Measurements from ENCODE around the gene TOMM34. TPM values are rescaled to one million over a fixed set of nuclear protein-coding genes. Genes with fewer than 3 reads are reported as not detected.

Gene TOMM34
- total RNA-seq, 2 experiments from 2014 or later: 5.6 to 5.9 TPM

DNA sequence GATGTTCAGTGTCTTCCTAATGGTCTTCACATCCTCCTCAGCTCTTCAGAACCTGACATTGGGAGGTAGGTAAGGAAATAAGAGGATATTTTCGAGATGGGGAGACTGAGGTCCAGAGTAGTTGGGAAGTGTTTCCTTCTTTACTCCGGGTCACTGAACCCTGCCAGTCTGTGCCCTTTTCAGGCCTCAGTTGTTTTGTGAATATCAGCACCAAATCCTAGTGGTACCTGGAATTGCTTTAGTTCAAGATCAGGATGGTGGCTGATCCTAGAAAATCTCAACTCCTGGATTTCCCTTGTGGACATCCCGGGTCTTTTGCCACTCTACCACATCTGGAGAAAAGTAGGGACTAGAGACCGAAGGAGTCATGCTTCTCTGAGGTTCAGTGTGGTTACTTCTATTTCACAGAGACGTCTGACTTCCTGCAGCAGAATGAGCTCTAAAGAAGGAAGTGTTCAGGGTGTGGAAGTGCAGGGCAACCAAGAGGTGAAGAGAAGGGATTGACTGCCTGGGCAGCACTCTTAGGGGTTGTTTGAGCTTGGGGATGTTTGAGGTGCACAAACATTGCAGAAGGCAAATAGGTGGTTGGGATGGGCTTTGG, 7.1 kb upstream of the TOMM34 start:
- Mint-ChIP-seq H3K27ac (peak overlapping the region; percentile 86), H3K27me3 (no peaks in the 10 kb centered on the region), H3K9me3 (no peaks in the 10 kb centered on the region), H3K36me3 (ENCODE audit: low read depth) (peaks cover 59% of the 10 kb centered on the region), H3K4me3 (peak overlapping the region; percentile 92), H3K4me1 (ENCODE audit: low read depth) (peaks cover 57% of the 10 kb centered on the region)
- H3K36me3 ChIP-seq (ENCODE audit: insufficient read depth, low read length): peaks cover 4% of the 10 kb centered on the region
- DNase-seq: peak in 11 of 14 experiments; percentile 20 to 84 (median 34)
- CTCF ChIA-PET: interaction anchor here (0.6 to 4.8 kb wide), 5 partner anchors 11 to 318 kb away, joined by 3 to 31 read pairs (median 3); no protein-coding TSS in a partner anchor
- ATAC-seq (ENCODE audit: poor library complexity): peak; percentile 45
- H3K9me3 ChIP-seq (ENCODE audit: control insufficient read depth in 1 of 2, insufficient read depth in 1 of 2, low read length in 2 of 2): no peaks in the 10 kb centered on the region
- H3K4me3 ChIP-seq (ENCODE audit: low read length): peak overlapping the region; percentile 68
- peak; percentile 3 for TF ChIP-seq CTCF (IDR thresholded peaks at IDR 0.05)
- intact Hi-C loops (cut with DNase I, micrococcal nuclease): loop anchor here (2.0 to 10.0 kb wide), 7 partner anchors 13 to 493 kb away; partner anchors contain the start of genes PIGT (in 1 of the 2), TTPAL (in 1 of the 2) and YWHAB (in 1 of the 2)
- POLR2A ChIA-PET: interaction anchor here (0.5 to 7.1 kb wide), 23 partner anchors 8 to 968 kb away, joined by 3 to 180 read pairs (median 4); partner anchors contain the start of genes PABPC1L, YWHAB and ZSWIM1
- H3K4me1 ChIP-seq (ENCODE audit: insufficient read depth, low read length): peaks cover 16% of the 10 kb centered on the region
- H3K27ac ChIP-seq (ENCODE audit: low read depth in 1 of 2, low read length in 2 of 2): peak overlapping the region; percentile 81 to 88
- no peaks in the 10 kb centered on the region for H3K27me3 ChIP-seq (ENCODE audit: control insufficient read depth in 1 of 2, insufficient read depth in 2 of 2, low read length in 2 of 2)

- Mint-ChIP-seq H3K36me3 (ENCODE audit: low read depth) (peaks cover 51% of the 10 kb centered on the region), H3K27me3 (no peaks in the 10 kb centered on the region), H3K4me3 (peak within 1 kb of the TSS; percentile 92), H3K9me3 (no peaks in the 10 kb centered on the region), H3K27ac (peak within 1 kb of the TSS; percentile 86), H3K4me1 (ENCODE audit: low read depth) (peaks cover 51% of the 10 kb centered on the region)
- Histone ChIP-seq H3K4me1 (ENCODE audit: insufficient read depth, low read length) (peaks cover 16% of the 10 kb centered on the region), H3K27ac (ENCODE audit: low read depth in 1 of 2, low read length in 2 of 2) (peak within 1 kb of the TSS; percentile 88 to 90), H3K9me3 (ENCODE audit: control insufficient read depth in 1 of 2, insufficient read depth in 1 of 2, low read length in 2 of 2) (no peaks in the 10 kb centered on the region), H3K27me3 (ENCODE audit: control insufficient read depth in 1 of 2, insufficient read depth in 2 of 2, low read length in 2 of 2) (no peaks in the 10 kb centered on the region), H3K36me3 (ENCODE audit: insufficient read depth, low read length) (no peaks in the 10 kb centered on the region), H3K4me3 (ENCODE audit: low read length) (peak within 1 kb of the TSS; percentile 68)
- ATAC-seq (ENCODE audit: poor library complexity) (peak; percentile 78), DNase-seq (peak; percentile 92 to 99 (median 96))
- ChIA-PET CTCF (interaction anchor here (0.6 to 4.8 kb wide), 8 partner anchors 12 to 78 kb away, joined by 3 to 31 read pairs (median 4); no protein-coding TSS in a partner anchor), POLR2A (interaction anchor here (0.6 to 7.1 kb wide), 13 partner anchors 9 to 969 kb away, joined by 3 to 180 read pairs (median 5); partner anchors contain the start of gene YWHAB)
- peak; percentile 70 for TF ChIP-seq CTCF (IDR thresholded peaks at IDR 0.05)
- intact Hi-C loops (cut with DNase I, micrococcal nuclease): loop anchor here (2.0 to 10.0 kb wide), 7 partner anchors 15 to 491 kb away; partner anchors contain the start of genes PIGT (in 1 of the 2), TTPAL (in 1 of the 2) and YWHAB (in 1 of the 2)
Measured at GRCh38 chr20:44966030-44966961, 6.1 kb upstream of the TOMM34 start, which contains the start of gene STK4. Gene STK4 (plus strand): TSS chr20:44966512. CDS start chr20:44966569, 57 bp downstream.

DNA sequence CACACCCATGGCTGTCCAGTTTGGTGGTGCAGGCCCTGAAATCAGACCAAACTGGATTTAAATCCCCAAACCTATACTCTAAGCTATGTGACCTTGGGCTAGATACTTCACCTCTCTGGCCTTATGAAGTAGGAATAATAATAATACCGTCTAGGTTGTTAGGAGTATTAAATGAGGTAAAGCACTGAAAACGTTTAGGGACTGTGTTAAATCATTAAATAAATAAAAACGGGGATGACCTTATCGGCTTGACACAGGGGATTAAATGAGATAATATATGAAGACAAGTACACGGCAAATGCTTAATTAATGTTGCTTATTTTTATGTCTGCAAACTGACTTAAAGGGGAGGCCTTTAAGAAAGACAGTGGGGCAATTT, 5.4 kb upstream of the TOMM34 start:
- Histone ChIP-seq H3K4me1 (ENCODE audit: insufficient read depth, low read length) (peaks cover 20% of the 10 kb centered on the region), H3K36me3 (ENCODE audit: insufficient read depth, low read length) (no peaks in the 10 kb centered on the region), H3K27me3 (ENCODE audit: control insufficient read depth in 1 of 2, insufficient read depth in 2 of 2, low read length in 2 of 2) (no peaks in the 10 kb centered on the region), H3K27ac (ENCODE audit: low read depth in 1 of 2, low read length in 2 of 2) (peak overlapping the region; percentile 88 to 90), H3K4me3 (ENCODE audit: low read length) (peak overlapping the region; percentile 68), H3K9me3 (ENCODE audit: control insufficient read depth in 1 of 2, insufficient read depth in 1 of 2, low read length in 2 of 2) (no peaks in the 10 kb centered on the region)
- DNase-seq (no peak), ATAC-seq (ENCODE audit: poor library complexity) (no peak)
- ChIA-PET POLR2A (interaction anchor here (1.0 to 7.1 kb wide), 8 partner anchors 8 to 80 kb away, joined by 3 to 180 read pairs (median 12); partner anchors contain the start of gene YWHAB), CTCF (interaction anchor here (0.6 to 4.8 kb wide), 8 partner anchors 13 to 78 kb away, joined by 3 to 31 read pairs (median 4); no protein-coding TSS in a partner anchor)
- Mint-ChIP-seq H3K4me3 (peak overlapping the region; percentile 92), H3K27me3 (no peaks in the 10 kb centered on the region), H3K4me1 (ENCODE audit: low read depth) (peaks cover 51% of the 10 kb centered on the region), H3K36me3 (ENCODE audit: low read depth) (peaks cover 45% of the 10 kb centered on the region), H3K9me3 (no peaks in the 10 kb centered on the region), H3K27ac (peak overlapping the region; percentile 86)
- intact Hi-C loops (cut with DNase I, micrococcal nuclease): loop anchor here (2.0 to 10.0 kb wide), 7 partner anchors 15 to 491 kb away; partner anchors contain the start of genes PIGT (in 1 of the 2), TTPAL (in 1 of the 2) and YWHAB (in 1 of the 2)
- no peak for TF ChIP-seq CTCF (IDR thresholded peaks at IDR 0.05)

All from CD4-positive, alpha-beta T cell (primary cell).